Measurements from ENCODE around the gene TRIP11.

The TRIP11 gene

GRCh38 chr14:91942946-91943345, 96.9 kb downstream of the TRIP11 start:
- Histone ChIP-seq H3K27ac (ENCODE audit: low read depth, low read length) (no peak overlapping the region), H3K9ac (ENCODE audit: low read depth in 1 of 2, low read length in 2 of 2) (no peak overlapping the region), H3K27me3 (ENCODE audit: control insufficient read depth in 1 of 2, insufficient read depth in 2 of 2, low read length in 2 of 2) (peaks cover 18 to 22% of the 10 kb centered on the region in 2 donors), H3K36me3 (ENCODE audit: control insufficient read depth in 1 of 2, insufficient read depth in 2 of 2, low read length in 2 of 2) (no peaks in the 10 kb centered on the region), H3K9me3 (ENCODE audit: control insufficient read depth in 1 of 2, low read length in 2 of 2) (no peaks in the 10 kb centered on the region), H3K4me3 (ENCODE audit: low read depth in 1 of 2, low read length in 2 of 2) (no peak overlapping the region), H3K4me1 (ENCODE audit: control insufficient read depth in 1 of 2, insufficient read depth in 2 of 2, low read length in 2 of 2) (peaks cover 0 to 4% of the 10 kb centered on the region in 2 donors)

- peaks cover 16 to 18% of the 10 kb centered on the region in 2 donors for H3K27me3 ChIP-seq (ENCODE audit: control insufficient read depth in 1 of 2, insufficient read depth in 2 of 2, low read length in 2 of 2)
- H3K9ac ChIP-seq (ENCODE audit: low read depth in 1 of 2, low read length in 2 of 2), result no peak overlapping the region
- H3K4me1 ChIP-seq (ENCODE audit: control insufficient read depth in 1 of 2, insufficient read depth in 2 of 2, low read length in 2 of 2), result peaks cover 0 to 2% of the 10 kb centered on the region in 2 donors
- no peaks in the 10 kb centered on the region for H3K36me3 ChIP-seq (ENCODE audit: control insufficient read depth in 1 of 2, insufficient read depth in 2 of 2, low read length in 2 of 2)
- no peak overlapping the region for H3K4me3 ChIP-seq (ENCODE audit: low read depth in 1 of 2, low read length in 2 of 2)
- H3K27ac ChIP-seq (ENCODE audit: low read depth, low read length), result no peak overlapping the region
- H3K9me3 ChIP-seq (ENCODE audit: control insufficient read depth in 1 of 2, low read length in 2 of 2), result no peaks in the 10 kb centered on the region
These were observed 97.7 kb downstream of the TRIP11 start for GRCh38 chr14:91942128-91942527.

GRCh38 chr14:91940209-91940608, 99.7 kb downstream of the TRIP11 start:
- no peaks in the 10 kb centered on the region for H3K36me3 ChIP-seq (ENCODE audit: control insufficient read depth in 1 of 2, insufficient read depth in 2 of 2, low read length in 2 of 2)

GRCh38 chr14:91935586-91935985, 104.3 kb downstream of the TRIP11 start:
- Histone ChIP-seq H3K27me3 (ENCODE audit: control insufficient read depth in 1 of 2, insufficient read depth in 2 of 2, low read length in 2 of 2) (no peaks in the 10 kb centered on the region), H3K4me1 (ENCODE audit: control insufficient read depth in 1 of 2, insufficient read depth in 2 of 2, low read length in 2 of 2) (no peaks in the 10 kb centered on the region), H3K9me3 (ENCODE audit: control insufficient read depth in 1 of 2, low read length in 2 of 2) (no peaks in the 10 kb centered on the region), H3K36me3 (ENCODE audit: control insufficient read depth in 1 of 2, insufficient read depth in 2 of 2, low read length in 2 of 2) (no peaks in the 10 kb centered on the region), H3K9ac (ENCODE audit: low read depth in 1 of 2, low read length in 2 of 2) (no peak overlapping the region), H3K4me3 (ENCODE audit: low read depth in 1 of 2, low read length in 2 of 2) (no peak overlapping the region), H3K27ac (ENCODE audit: low read depth, low read length) (no peak overlapping the region)

More at GRCh38 chr14:91940209-91940608, 99.7 kb downstream of the TRIP11 start:
- Histone ChIP-seq H3K27ac (ENCODE audit: low read depth, low read length) (no peak overlapping the region), H3K4me1 (ENCODE audit: control insufficient read depth in 1 of 2, insufficient read depth in 2 of 2, low read length in 2 of 2) (no peaks in the 10 kb centered on the region), H3K9ac (ENCODE audit: low read depth in 1 of 2, low read length in 2 of 2) (no peak overlapping the region), H3K4me3 (ENCODE audit: low read depth in 1 of 2, low read length in 2 of 2) (no peak overlapping the region), H3K9me3 (ENCODE audit: control insufficient read depth in 1 of 2, low read length in 2 of 2) (no peaks in the 10 kb centered on the region), H3K27me3 (ENCODE audit: control insufficient read depth in 1 of 2, insufficient read depth in 2 of 2, low read length in 2 of 2) (peaks cover under 1 to 1% of the 10 kb centered on the region in 2 donors)

GRCh38 chr14:91934554-91935285, 105.1 kb downstream of the TRIP11 start:
- H3K9ac ChIP-seq (ENCODE audit: low read depth in 1 of 2, low read length in 2 of 2), result no peak overlapping the region
- H3K27ac ChIP-seq (ENCODE audit: low read depth, low read length), result no peak overlapping the region
- H3K4me1 ChIP-seq (ENCODE audit: control insufficient read depth in 1 of 2, insufficient read depth in 2 of 2, low read length in 2 of 2), result no peaks in the 10 kb centered on the region
- H3K27me3 ChIP-seq (ENCODE audit: control insufficient read depth in 1 of 2, insufficient read depth in 2 of 2, low read length in 2 of 2), result no peaks in the 10 kb centered on the region
- H3K9me3 ChIP-seq (ENCODE audit: control insufficient read depth in 1 of 2, low read length in 2 of 2), result no peaks in the 10 kb centered on the region
- no peaks in the 10 kb centered on the region for H3K36me3 ChIP-seq (ENCODE audit: control insufficient read depth in 1 of 2, insufficient read depth in 2 of 2, low read length in 2 of 2)
- H3K4me3 ChIP-seq (ENCODE audit: low read depth in 1 of 2, low read length in 2 of 2), result no peak overlapping the region

- Histone ChIP-seq H3K27me3 (ENCODE audit: control insufficient read depth in 1 of 2, insufficient read depth in 2 of 2, low read length in 2 of 2) (no peaks in the 10 kb centered on the region), H3K36me3 (ENCODE audit: control insufficient read depth in 1 of 2, insufficient read depth in 2 of 2, low read length in 2 of 2) (no peaks in the 10 kb centered on the region), H3K9me3 (ENCODE audit: control insufficient read depth in 1 of 2, low read length in 2 of 2) (no peaks in the 10 kb centered on the region), H3K4me3 (ENCODE audit: low read depth in 1 of 2, low read length in 2 of 2) (no peak overlapping the region), H3K9ac (ENCODE audit: low read depth in 1 of 2, low read length in 2 of 2) (no peak overlapping the region), H3K4me1 (ENCODE audit: control insufficient read depth in 1 of 2, insufficient read depth in 2 of 2, low read length in 2 of 2) (no peaks in the 10 kb centered on the region), H3K27ac (ENCODE audit: low read depth, low read length) (no peak overlapping the region)
These were observed 108.3 kb downstream of the TRIP11 start for GRCh38 chr14:91931478-91932088.

GRCh38 chr14:91929700-91930099, 110.2 kb downstream of the TRIP11 start:
- no peak overlapping the region for H3K27ac ChIP-seq (ENCODE audit: low read depth, low read length)
- no peaks in the 10 kb centered on the region for H3K9me3 ChIP-seq (ENCODE audit: control insufficient read depth in 1 of 2, low read length in 2 of 2)
- no peaks in the 10 kb centered on the region for H3K36me3 ChIP-seq (ENCODE audit: control insufficient read depth in 1 of 2, insufficient read depth in 2 of 2, low read length in 2 of 2)
- H3K4me1 ChIP-seq (ENCODE audit: control insufficient read depth in 1 of 2, insufficient read depth in 2 of 2, low read length in 2 of 2), result no peaks in the 10 kb centered on the region
- no peaks in the 10 kb centered on the region for H3K27me3 ChIP-seq (ENCODE audit: control insufficient read depth in 1 of 2, insufficient read depth in 2 of 2, low read length in 2 of 2)
- H3K9ac ChIP-seq (ENCODE audit: low read depth in 1 of 2, low read length in 2 of 2), result no peak overlapping the region
- H3K4me3 ChIP-seq (ENCODE audit: low read depth in 1 of 2, low read length in 2 of 2), result no peak overlapping the region

GRCh38 chr14:91927800-91928199, 112.1 kb downstream of the TRIP11 start:
- H3K27ac ChIP-seq (ENCODE audit: low read depth, low read length), result no peak overlapping the region
- no peak overlapping the region for H3K4me3 ChIP-seq (ENCODE audit: low read depth in 1 of 2, low read length in 2 of 2)
- H3K36me3 ChIP-seq (ENCODE audit: control insufficient read depth in 1 of 2, insufficient read depth in 2 of 2, low read length in 2 of 2), result no peaks in the 10 kb centered on the region
- H3K9ac ChIP-seq (ENCODE audit: low read depth in 1 of 2, low read length in 2 of 2), result no peak overlapping the region
- no peaks in the 10 kb centered on the region for H3K27me3 ChIP-seq (ENCODE audit: control insufficient read depth in 1 of 2, insufficient read depth in 2 of 2, low read length in 2 of 2)
- H3K4me1 ChIP-seq (ENCODE audit: control insufficient read depth in 1 of 2, insufficient read depth in 2 of 2, low read length in 2 of 2), result no peaks in the 10 kb centered on the region
- H3K9me3 ChIP-seq (ENCODE audit: control insufficient read depth in 1 of 2, low read length in 2 of 2), result no peaks in the 10 kb centered on the region

DNA sequence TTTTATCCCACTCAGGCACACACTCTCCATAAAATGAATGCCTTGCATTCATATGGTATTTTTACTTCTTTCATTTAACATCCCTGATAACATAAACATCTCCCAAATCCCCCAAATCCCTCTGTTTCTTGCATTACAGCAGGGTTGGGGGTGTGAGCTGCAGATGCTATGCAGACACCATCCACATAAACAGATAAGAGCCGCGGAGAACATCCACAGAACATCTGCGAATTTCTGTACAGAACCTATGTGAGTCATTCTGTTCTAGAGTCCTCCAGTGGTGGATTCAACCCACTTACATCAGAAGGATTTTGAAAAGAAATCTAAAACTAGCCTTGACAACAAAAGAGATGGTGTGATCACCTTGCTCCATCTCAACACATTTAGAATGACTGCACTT, 112.7 kb downstream of the TRIP11 start:
- Histone ChIP-seq H3K9ac (ENCODE audit: low read depth in 1 of 2, low read length in 2 of 2) (no peak overlapping the region), H3K4me3 (ENCODE audit: low read depth in 1 of 2, low read length in 2 of 2) (no peak overlapping the region), H3K36me3 (ENCODE audit: control insufficient read depth in 1 of 2, insufficient read depth in 2 of 2, low read length in 2 of 2) (no peaks in the 10 kb centered on the region), H3K27me3 (ENCODE audit: control insufficient read depth in 1 of 2, insufficient read depth in 2 of 2, low read length in 2 of 2) (no peaks in the 10 kb centered on the region), H3K9me3 (ENCODE audit: control insufficient read depth in 1 of 2, low read length in 2 of 2) (no peaks in the 10 kb centered on the region), H3K4me1 (ENCODE audit: control insufficient read depth in 1 of 2, insufficient read depth in 2 of 2, low read length in 2 of 2) (no peaks in the 10 kb centered on the region), H3K27ac (ENCODE audit: low read depth, low read length) (no peak overlapping the region)

- H3K27ac ChIP-seq (ENCODE audit: low read depth, low read length), result no peak overlapping the region
- no peak overlapping the region for H3K9ac ChIP-seq (ENCODE audit: low read depth in 1 of 2, low read length in 2 of 2)
- no peaks in the 10 kb centered on the region for H3K36me3 ChIP-seq (ENCODE audit: control insufficient read depth in 1 of 2, insufficient read depth in 2 of 2, low read length in 2 of 2)
- no peaks in the 10 kb centered on the region for H3K9me3 ChIP-seq (ENCODE audit: control insufficient read depth in 1 of 2, low read length in 2 of 2)
- H3K4me1 ChIP-seq (ENCODE audit: control insufficient read depth in 1 of 2, insufficient read depth in 2 of 2, low read length in 2 of 2), result no peaks in the 10 kb centered on the region
- no peak overlapping the region for H3K4me3 ChIP-seq (ENCODE audit: low read depth in 1 of 2, low read length in 2 of 2)
- H3K27me3 ChIP-seq (ENCODE audit: control insufficient read depth in 1 of 2, insufficient read depth in 2 of 2, low read length in 2 of 2), result no peaks in the 10 kb centered on the region
These were observed 113.5 kb downstream of the TRIP11 start for GRCh38 chr14:91926131-91926890.
